ENCODE results near the gene SNAPIN. TPM values are rescaled to one million over a fixed set of nuclear protein-coding genes. Genes with fewer than 3 reads are reported as not detected.
A peak's percentile ranks its signal among the peaks of the same experiment; 100 is the strongest.

SNAPIN gene
- total RNA-seq, 1 donor from 2014 or later, result 61.0 TPM

DNA sequence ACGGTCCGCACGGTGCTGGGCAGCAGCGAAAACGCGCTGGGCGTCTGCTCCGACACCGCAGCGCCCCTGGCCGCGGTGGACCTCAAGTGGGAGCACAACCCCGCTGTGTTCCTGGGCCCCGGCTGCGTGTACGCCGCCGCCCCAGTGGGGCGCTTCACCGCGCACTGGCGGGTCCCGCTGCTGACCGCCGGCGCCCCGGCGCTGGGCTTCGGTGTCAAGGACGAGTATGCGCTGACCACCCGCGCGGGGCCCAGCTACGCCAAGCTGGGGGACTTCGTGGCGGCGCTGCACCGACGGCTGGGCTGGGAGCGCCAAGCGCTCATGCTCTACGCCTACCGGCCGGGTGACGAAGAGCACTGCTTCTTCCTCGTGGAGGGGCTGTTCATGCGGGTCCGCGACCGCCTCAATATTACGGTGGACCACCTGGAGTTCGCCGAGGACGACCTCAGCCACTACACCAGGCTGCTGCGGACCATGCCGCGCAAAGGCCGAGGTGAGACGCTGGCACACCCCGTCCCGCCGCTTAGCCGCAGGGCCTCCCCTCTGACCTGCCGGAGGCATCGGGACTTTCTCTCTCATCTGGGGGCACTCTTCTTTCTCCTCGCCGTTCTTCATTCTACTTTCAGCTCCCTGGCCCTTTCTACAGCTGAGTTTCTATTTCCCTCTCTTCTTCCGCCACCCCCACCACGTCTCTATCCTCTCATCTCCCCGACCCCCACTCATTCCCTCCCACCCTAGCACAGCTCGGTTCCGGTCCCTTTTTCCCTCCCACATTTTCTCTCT lies 21.0 kb downstream of the SNAPIN start:
- DNase-seq (ENCODE audit: low read depth), result no peak
- Histone ChIP-seq H3K27me3 (ENCODE audit: control insufficient read depth, insufficient read depth, low read length) (peaks cover 32% of the 10 kb centered on the region), H3K4me3 (ENCODE audit: low read depth, low read length) (peak overlapping the region; percentile 52), H3K36me3 (ENCODE audit: control insufficient read depth, insufficient read depth, low read length) (no peaks in the 10 kb centered on the region)
- TF ChIP-seq, protein P1, sequence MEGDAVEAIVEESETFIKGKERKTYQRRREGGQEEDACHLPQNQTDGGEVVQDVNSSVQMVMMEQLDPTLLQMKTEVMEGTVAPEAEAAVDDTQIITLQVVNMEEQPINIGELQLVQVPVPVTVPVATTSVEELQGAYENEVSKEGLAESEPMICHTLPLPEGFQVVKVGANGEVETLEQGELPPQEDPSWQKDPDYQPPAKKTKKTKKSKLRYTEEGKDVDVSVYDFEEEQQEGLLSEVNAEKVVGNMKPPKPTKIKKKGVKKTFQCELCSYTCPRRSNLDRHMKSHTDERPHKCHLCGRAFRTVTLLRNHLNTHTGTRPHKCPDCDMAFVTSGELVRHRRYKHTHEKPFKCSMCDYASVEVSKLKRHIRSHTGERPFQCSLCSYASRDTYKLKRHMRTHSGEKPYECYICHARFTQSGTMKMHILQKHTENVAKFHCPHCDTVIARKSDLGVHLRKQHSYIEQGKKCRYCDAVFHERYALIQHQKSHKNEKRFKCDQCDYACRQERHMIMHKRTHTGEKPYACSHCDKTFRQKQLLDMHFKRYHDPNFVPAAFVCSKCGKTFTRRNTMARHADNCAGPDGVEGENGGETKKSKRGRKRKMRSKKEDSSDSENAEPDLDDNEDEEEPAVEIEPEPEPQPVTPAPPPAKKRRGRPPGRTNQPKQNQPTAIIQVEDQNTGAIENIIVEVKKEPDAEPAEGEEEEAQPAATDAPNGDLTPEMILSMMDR (IDR thresholded peaks at IDR 0.05; ENCODE audit: insufficient read depth, low read length, poor library complexity, severe bottlenecking), result peak; percentile 13

DNA sequence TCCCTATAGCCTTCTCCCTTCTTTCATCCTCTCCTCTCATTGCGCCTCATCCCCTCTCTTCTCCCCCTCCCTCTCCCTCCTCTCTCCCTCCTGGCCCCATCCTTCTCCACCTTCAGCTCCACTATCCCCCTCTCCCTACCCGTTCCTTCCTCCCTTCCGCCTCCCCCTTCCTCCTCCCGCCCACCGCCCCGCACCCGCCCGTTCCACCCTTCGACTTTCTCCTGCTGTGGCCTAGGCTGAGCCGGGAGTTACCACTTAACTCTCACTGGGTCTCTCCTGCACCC lies 21.6 kb downstream of the SNAPIN start:
- DNase-seq (ENCODE audit: low read depth), result no peak
- peak overlapping the region; percentile 52 for H3K4me3 ChIP-seq (ENCODE audit: low read depth, low read length)

DNA sequence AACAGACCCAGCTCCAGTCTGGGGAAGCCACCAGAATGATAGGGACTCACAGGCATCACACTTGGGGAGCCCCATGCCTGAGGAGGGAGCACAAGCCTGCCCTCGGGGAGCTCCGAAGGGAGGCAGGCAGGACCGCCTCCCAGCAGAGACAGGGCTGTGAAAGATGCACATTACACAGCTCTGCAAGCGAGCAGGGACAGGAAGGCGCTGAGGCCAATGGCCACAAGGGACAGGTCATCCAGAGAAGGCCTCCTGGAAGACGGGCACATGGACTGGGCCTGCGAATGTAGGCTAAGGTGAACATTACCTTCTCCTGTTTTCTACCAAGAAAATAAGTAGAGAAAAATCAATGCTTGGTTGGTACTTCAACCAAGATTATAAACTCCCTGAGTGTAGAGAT lies 24.2 kb downstream of the SNAPIN start:
- DNase-seq (ENCODE audit: low read depth), result no peak
- Histone ChIP-seq H3K4me3 (ENCODE audit: low read depth, low read length) (no peak overlapping the region), H3K36me3 (ENCODE audit: control insufficient read depth, insufficient read depth, low read length) (no peaks in the 10 kb centered on the region), H3K27me3 (ENCODE audit: control insufficient read depth, insufficient read depth, low read length) (peaks cover 32% of the 10 kb centered on the region)
- TF ChIP-seq, protein P1 (IDR thresholded peaks at IDR 0.05; ENCODE audit: insufficient read depth, low read length, poor library complexity, severe bottlenecking), result no peak

More for the DNA sequence above, 21.6 kb downstream of the SNAPIN start:
- Histone ChIP-seq H3K27me3 (ENCODE audit: control insufficient read depth, insufficient read depth, low read length) (peaks cover 32% of the 10 kb centered on the region), H3K36me3 (ENCODE audit: control insufficient read depth, insufficient read depth, low read length) (no peaks in the 10 kb centered on the region)
- TF ChIP-seq, protein P1 (IDR thresholded peaks at IDR 0.05; ENCODE audit: insufficient read depth, low read length, poor library complexity, severe bottlenecking), result no peak

DNA sequence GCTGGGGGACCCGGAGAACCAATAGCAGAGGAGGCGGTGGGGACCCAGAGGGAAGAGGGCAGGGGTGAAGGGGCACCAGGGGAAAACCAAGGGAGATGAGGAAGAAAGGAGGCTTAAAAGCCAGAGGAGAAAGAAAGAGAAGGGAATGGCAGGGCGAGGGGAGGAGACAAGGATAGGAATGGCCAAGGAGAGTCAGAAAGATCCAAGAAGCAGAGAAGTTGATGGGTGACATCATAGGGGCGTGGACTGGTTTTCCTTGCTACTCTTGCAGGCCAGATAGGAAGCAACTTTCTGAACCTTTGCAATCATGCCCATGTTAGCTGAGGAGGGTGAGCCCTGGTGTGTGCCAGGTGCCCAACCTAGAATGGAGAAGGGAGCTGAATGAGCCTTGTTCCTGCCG lies 25.4 kb downstream of the SNAPIN start:
- no peaks in the 10 kb centered on the region for H3K36me3 ChIP-seq (ENCODE audit: control insufficient read depth, insufficient read depth, low read length)
- TF ChIP-seq, protein P1 (IDR thresholded peaks at IDR 0.05; ENCODE audit: insufficient read depth, low read length, poor library complexity, severe bottlenecking), result no peak
- H3K4me3 ChIP-seq (ENCODE audit: low read depth, low read length), result no peak overlapping the region
- no peak for DNase-seq (ENCODE audit: low read depth)
- H3K27me3 ChIP-seq (ENCODE audit: control insufficient read depth, insufficient read depth, low read length), result peaks cover 21% of the 10 kb centered on the region

DNA sequence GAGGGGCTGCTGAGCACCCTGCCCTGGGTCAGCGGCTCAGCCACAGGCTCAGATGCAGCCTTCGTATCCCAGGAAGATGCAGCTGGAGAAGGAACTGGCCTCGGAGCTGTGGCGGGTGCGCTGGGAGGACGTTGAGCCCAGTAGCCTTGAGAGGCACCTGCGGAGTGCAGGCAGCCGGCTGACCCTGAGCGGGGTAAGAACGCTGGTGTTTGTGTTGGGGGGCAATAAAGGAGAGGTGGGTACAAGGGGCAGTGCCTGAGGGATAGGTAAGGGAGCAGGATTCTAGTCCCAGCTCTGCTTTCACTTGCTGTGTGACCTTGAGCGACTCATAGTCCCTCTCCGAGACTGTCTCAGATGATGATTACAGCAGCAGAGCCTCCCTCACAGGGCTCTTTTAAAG lies 26.4 kb downstream of the SNAPIN start:
- TF ChIP-seq, protein P1 (IDR thresholded peaks at IDR 0.05; ENCODE audit: insufficient read depth, low read length, poor library complexity, severe bottlenecking), result no peak
- Histone ChIP-seq H3K27me3 (ENCODE audit: control insufficient read depth, insufficient read depth, low read length) (peaks cover 14% of the 10 kb centered on the region), H3K4me3 (ENCODE audit: low read depth, low read length) (no peak overlapping the region), H3K36me3 (ENCODE audit: control insufficient read depth, insufficient read depth, low read length) (no peaks in the 10 kb centered on the region)
- DNase-seq (ENCODE audit: low read depth), result no peak

All from kidney epithelial cell (primary cell).